Right kidney (tissue), 1 donor: Measurements from ENCODE around the gene NTRK3.

Experiments
- DNase-seq: peaks from one replicate; pipeline ENCODE4 v3.0.0-alpha.2; 2016

Gene NTRK3

DNA sequence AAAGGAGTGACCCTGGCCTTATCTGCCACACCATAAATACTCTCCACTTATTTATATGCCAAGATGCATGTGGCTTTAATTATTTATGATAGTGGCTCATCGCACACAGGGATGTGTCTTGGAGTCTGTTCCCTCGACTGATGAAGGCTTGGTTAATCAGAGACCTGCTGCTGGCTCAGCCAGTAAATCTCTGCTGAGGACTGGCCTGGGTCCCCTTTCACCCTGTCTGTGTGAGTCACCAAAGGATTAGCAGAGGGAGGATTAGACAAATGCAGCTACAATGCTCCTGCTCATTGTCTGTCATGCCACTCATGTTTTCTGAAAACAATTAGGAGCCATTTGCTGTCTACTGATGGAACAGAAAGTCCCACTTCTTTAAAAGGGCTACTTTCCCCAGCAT, 226.8 kb downstream of the NTRK3 start:
- DNase-seq, result no peak

DNA sequence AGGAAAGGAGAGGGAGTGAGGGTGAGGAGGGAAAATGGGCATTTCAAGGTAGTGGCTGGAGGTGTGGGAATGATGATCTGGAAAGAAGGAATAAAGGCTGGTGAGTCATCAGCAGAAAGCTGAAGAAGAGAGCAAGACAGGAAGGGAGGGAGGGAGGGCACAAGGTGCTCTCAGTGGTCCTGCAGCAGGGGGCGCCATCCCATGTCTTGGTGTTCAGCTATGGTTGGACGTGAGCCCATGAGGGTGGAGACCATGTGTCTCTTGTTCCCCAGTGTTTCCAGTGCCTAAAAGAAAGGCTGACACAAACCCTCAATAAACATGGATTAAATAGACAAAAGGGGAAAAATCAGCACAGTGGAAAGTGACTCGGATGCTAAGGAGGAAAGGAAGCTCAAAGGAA, 228.5 kb downstream of the NTRK3 start:
- DNase-seq, result no peak

DNA sequence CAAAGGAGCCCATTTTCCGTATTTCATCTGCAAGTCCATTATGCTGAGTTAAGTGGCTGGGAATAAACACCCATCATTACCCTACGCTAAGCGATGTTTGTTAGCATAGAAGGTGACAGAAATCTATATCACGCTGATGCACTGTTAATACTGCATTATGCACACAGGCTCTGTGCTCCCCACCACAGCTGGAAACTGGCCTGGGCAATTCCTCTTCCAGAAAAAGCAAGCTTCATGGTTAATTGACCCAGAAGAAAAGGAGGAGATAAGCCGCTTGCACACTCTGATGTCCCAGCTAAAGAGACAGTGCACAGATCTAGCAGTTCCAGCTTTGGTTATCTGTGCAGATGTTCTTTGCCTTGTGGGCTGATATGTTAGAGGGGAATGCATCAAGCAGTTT, 232.6 kb downstream of the NTRK3 start:
- DNase-seq, result no peak

DNA sequence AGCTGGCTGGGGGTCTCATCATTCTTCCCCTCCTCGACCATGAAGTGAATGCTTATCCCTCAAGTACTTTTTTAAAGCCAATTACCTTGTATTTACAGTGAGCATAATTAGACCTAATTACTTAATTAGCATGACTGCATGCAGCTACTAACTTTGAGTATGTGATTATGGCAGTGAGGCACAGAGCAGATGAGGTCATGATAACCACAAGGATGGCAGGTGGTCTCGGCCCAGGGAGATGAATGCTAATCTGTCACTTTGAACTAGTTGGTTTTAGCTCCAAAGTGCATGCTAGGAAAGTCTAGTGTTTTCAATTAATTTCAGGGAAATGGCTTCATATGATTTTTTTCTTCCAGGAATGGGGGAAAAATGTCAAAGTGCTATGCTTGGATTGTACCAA, 233.8 kb downstream of the NTRK3 start:
- DNase-seq, result no peak

DNA sequence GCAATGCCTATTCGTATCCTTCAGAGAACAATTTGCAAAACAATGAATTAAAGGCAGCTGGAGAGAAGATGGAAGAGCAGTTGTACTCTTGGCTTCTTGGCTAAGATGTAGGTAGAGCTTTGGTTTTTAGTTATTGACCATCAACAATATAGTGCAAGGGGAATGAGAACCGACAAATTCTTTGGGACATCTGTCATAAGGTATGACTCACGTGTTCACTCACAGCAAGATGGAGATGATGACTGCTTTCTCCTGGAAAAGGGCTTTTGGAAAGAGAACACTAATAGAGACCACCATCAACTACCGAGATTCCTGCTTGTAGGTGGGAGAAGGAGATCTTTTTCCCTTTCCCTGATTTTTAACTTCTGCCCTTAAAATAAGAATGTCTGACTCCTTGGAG, 234.9 kb downstream of the NTRK3 start:
- DNase-seq, result no peak

DNA sequence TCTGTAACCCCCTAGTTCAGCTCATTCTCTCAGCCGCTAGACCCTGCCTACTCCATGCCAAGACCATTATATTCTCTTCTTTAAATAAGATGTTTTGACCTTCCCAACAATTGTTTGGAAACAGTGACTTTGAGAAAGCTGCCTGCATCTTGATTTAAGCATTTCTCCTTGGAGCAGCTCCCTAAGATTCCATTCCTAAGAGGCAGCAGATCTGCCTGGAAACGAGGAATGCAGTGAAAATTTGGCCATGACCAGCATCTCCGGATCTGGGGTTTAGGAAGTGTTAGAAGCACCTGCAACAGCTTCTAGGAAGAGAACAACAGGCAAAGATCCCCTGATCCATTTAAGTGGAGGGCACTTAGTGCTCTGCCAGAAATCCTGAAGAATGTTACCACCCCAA, 235.7 kb downstream of the NTRK3 start:
- DNase-seq, result no peak

DNA sequence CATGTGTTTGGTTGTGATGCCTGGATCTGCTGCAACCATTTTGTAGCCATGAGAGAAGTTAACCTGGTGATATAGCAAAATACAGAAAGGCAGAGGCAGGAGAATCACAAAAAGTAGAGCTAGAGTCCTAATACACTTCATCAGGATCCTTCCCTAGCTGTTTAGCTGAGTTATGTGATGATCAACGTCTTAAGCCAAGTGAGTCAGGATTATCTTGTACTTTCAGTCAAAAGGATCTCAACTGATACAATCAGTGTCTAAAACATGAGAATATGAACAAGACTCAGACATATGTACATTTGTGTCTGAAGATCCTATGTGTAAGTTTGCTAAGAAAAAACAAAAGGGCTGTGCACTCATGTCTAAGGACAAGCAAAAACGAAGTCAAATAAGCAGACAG, 236.9 kb downstream of the NTRK3 start:
- no peak for DNase-seq

DNA sequence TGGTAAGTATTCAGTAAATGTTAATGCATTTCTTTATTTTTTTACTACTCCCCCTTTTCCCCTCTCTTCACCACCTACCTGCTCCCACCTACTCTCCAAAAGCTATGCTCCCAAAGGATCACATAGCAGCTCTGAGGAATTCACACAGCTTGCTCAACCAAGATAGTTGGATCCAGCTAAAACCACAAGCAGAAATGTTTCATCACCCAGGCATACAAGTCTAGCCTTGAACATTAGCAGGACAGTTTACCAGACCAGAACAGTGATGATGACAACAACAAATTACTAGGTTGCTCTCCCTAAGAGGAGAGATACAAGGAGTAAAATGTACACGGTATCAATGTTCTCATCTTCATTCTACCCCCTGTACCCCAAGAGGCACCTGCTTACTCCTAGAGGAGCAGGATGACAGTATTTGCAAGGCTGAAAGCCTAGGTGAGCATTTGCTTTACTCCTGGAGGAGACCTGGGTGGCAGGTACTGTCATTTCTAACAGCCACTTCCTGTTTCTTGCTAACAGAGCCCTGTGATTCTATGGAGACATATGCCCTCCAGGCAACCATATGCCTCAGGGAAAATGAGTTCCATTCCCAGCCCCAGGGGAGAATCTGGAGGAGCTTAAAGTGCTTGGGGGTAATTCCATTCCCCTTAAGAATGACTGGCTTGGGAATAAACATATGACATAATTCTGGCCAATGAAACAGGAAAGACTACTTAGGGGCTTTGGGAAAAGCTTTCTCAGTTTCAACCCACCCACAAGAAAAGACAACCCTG, 237.5 kb downstream of the NTRK3 start:
- DNase-seq, result no peak

DNA sequence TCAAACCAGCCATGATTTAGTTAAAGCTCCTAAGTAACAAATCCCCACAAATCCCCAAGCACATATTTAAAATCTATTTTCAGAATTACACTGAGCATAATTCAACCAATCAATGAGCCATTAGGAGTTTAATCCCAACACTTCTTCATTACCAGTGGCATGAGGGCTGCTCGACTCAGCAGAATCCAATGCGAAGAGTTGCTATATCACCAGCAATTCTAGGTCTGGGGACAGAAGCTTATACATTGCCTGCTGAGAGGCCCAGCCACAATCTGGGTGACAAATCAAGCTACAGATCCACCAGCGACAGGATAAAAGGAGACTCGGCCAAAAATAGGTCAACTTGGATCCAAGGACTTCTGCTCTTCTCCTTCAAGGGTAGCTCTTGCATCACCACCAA, 238.8 kb downstream of the NTRK3 start:
- DNase-seq, result no peak

DNA sequence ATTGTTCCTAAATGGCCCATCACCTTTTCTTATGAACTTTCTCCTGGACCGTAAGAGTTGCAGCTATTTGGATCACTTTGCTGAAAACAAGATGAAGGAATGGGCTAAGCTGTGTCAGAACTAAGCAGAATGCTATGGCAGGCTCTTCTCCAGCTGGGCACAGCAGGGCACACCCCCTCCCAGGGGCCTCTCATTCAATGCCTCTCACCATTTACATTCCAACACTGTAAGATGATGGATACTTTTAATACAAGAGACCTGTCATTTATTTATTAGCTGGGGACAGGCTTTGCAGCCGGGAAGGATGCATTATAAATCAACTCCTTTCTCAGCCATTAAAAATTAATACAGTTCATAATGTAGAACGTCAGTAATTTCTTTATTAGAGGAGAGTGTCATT, 240.1 kb downstream of the NTRK3 start:
- DNase-seq, result no peak

DNA sequence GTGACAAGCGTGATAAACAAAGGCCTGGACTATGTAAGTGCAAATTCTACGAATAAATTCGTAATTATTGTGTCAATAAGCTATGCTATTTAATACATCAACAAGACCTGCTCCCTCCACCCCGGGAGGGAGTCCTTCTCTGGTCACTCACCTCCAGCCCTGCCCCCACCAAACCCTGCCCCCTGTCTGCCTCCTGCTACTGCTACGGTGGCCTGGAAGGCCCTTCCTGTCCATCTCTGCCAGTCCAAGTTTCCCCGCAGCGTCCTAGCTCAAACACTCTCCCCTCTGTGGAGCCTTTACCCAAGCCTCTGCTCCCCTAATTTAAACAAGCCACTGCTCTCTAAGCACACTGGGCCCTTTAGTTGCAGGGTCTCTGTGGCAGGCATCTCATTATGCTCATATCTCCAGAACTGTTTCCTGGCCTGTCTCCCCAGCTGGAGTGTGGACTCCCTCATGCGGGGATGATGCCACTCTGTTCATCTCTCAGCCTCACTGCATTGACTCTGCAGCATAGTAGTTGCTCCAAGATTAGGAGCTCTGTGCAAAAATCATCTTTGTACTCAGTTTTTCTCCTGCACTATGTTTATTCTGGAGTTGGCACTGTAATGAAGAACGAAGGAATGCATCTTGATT, 241.2 kb downstream of the NTRK3 start:
- DNase-seq, result no peak

DNA sequence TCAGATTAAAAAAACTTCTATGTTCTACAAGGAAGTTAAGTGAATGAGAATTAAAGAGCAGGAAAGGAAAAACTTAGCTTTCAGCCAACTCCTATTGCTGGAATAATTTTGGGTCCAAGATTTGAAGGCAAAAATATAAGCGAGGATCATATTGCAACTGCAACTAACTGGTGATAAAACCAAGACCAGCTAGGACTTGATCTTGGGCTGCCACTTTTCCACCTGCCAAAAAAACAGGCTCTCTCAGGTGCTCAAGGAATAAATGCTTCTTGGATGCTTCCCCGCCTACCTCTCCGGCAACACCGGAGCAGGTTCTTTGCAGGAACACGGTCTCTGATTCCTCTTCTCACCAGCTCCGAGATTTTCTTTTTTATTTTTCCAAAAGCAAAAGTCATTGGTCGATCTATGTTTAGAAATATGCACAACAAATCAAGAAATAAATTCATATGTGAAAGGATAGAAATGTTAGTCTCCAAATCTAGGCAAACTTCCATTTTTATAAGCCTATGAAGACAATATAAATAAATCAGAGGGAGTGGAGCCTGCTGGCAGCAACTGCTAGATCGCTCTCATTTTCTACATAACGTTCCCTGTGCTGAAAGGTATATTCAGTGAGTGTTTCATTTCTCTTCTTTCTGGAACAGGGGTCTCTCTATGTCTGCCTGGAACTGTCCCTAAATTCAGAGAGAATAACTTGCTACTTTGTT, 241.9 kb downstream of the NTRK3 start:
- no peak for DNase-seq

DNA sequence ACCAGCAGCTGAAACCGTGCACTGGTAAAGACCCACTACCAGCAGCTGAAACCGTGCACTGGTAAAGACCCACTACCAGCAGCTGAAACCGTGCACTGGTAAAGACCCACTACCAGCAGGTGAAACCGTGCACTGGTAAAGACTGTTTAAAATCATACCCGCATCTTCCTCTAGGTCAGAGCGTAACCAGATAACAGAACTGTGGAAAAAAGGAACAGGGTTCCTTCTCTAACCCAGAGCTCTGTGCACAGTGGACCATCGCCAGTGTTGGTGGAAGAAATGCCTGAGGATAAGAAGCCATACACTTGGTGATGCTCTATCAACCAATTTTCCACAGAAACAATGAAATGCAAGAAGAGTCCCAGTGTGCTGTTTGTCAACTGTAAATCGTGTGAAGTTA, 243.4 kb downstream of the NTRK3 start:
- no peak for DNase-seq

DNA sequence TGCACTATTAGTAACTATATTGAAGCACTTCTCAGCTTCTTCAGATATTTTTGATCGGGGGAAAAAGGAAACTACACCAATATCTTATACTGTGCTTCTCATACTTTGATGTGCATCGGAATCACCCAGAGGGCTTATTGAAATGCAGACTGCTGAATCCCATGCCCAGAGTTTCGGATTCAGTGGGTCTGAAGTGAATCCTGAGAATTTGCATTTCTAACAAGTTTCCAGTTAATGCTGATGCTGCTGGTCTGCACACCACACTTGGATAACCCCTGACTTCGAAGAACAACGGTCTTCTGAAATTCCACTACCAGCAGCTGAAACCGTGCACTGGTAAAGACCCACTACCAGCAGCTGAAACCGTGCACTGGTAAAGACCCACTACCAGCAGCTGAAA, 243.9 kb downstream of the NTRK3 start:
- DNase-seq, result no peak

DNA sequence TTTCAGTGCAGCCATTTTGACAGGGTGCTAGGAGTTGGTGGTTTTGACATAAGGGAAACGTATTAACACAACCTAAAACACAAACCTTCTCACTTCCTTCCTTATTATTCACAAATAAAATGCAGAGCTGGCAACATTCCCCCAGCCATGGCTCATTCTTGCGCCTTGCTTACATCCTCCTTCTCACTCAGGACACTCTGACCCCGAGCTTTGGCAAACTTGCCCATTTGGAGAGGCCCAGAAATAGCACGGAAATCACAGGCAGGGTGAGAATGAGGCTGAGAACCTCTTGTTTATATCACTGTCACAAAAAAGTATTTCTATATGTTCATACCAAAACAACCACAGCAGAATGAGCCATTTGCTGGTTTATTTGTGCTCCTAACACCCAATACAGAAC, 244.3 kb downstream of the NTRK3 start:
- no peak for DNase-seq

DNA sequence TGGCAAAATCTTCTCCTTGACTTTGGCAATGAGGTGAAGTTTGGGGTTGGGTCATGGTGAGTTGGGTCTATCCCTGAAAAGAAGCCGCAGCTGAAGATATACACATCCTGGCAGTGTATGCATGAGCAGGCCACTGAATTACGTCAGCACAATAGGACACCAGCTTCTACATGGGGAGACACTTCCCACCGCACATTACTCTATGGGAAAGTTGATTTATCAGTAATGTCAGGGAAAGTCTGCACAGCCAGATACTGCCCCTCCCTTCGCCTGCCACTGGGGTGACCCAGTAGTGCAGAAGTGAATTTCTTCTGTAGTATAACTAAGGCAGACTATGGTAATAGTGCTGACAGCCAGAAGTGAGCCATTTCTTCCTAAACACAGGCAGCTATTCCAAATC, 245.0 kb downstream of the NTRK3 start:
- DNase-seq, result no peak

DNA sequence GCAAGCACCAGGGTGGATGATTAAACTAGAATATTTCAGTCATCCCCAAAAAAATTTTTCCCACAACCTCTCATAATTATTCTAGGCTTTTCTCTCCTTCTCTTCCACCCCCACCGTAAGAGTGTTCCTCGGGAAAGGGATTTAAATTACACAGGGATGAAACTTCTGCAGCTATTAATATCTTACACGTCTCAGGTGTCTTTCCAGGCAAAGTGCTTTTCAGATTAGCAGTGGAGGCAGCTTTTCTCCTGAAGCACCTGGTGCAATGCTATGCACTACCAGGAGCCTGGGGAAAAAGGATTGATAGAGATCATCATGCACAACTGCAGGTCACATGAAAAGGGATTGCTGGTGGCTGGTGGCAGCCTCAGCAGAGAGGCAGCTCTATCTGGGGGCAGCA, 250.4 kb downstream of the NTRK3 start:
- no peak for DNase-seq

DNA sequence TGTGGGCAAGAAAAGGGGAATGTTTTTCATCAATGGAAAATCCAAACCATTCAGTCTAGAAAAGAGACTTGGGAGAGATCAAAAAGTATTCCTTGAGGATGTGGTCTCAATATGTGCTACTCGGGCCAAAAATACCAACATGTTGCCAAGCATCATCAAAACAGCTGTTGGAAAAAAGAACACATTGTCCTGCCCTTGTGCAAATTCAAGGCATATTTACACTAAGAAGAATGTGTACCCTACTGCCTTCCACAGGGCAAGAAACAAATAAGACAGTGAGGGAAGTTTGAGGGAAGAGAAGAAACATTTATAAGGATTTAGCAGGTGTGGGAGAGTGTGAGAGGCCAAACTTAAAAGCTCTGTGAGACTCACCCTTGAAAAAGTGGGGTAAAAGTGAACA, 252.1 kb downstream of the NTRK3 start:
- DNase-seq, result no peak

DNA sequence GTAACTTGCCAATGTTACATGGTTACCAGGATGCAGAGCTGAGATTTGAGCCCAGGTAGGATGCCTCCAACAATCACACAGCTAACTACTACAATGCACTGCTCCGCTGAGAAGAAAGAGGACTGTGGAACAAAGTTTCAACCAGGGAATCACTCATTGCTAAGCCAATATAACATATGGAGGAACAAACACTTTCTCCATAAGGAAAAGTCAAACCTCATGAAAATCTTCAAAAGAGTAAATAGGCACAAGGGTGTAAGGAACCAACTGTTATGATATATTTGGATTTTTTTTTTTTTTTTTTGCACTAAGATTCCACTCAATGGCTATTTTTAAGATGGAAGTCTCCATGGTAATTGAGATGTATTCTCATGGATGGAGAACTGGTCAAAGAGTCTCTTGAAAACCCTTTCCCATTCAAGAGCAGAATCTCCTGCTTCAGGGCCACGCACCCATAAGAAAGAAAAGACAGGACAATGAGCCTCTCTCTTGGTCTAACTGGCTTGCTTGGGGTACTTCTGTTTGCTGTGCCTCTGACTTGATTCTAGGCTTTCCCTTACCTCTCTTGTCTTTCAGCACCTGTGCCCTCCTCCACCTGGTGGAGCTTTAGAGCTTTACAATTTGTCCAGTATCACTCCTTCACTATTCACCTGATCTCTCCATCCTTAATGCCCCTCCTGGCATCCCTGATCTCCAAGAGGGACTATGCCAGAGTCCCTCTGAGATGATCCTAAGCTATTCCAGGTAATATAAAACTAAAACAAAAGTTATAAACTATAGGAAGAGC, 252.8 kb downstream of the NTRK3 start:
- DNase-seq, result no peak

DNA sequence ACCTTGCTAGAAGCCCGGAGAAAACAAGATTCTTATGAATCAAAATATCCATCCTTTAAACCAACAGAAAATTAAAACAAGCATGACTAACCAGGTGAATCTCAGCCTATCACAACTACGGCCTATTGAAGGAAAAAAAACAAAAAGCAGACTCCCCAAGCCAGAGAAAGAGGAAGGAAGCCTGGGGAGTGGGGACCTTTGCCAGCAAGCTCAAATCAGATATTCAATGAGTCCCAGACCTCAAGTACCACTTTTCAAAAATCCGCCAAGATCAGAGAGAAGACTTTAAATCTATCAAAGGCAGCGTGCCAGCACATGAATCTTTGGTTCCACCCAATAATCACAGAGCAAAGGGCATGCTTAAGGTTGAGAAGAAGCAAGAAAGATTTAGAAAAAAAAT, 253.8 kb downstream of the NTRK3 start:
- no peak for DNase-seq

DNA sequence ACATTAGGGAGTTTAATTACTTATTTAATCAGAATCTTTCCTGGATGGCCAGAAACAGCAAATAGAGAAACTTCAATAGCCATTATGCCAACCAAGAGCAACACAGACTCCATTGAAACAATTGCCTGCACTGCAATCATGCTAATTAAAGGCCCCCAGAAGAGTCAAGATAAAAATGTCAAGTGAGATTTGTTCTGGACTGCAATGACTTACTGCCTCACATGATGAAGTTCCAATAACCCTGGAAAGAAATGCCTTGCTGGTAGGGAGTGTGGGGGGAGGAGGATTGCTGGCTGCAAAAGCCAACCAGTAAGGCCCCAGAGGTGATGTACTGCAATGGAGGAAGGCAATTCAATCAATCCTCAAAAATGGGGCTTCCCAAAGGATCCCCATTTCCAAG, 257.9 kb downstream of the NTRK3 start:
- DNase-seq, result no peak

DNA sequence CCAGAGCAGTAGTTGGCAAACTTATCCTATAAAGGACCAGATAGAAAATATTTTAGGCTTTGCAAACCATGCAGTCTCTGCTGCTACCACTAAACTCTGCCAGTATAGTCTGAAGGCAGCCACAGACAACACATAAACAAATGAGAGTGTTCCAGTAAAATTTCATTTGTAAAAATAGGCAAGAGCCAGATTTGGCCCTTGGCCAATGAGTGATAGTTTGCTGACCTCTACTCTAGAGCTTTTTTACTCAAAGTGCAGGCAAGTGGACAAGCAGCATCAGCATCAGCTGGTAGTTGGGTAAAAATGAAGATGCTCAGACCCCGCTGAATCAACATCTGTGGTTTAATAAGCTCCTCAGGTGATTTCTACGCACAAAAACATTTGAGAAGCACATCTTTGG, 269.8 kb downstream of the NTRK3 start:
- no peak for DNase-seq

DNA sequence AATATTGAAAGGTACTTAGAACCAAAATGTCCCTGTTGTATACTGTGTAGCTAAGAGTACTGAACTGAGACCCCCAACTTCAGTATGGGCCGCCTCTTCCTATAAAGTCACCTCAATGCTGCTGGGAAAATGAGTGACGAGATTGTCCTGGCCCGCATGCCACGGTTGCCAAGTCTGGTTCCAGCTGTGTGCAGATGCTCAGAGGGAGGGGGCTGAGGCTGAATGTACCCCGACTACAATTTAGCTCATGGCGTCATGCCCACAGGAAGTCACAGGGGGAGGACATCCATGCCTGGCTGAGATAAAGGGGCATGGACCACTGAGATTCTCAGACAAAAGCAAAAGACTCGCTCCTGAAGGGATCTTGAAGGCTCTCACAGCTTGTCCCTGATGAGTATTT, 271.1 kb downstream of the NTRK3 start:
- DNase-seq, result no peak
